Coronary artery (tissue), 2 donors: ENCODE measurements around the gene TMEM39A.

Experiments used
- DNase-seq: peaks from one replicate; pipeline ENCODE4 v3.0.0-alpha.2; 2017; ENCODE audit warnings: low spot score
- H3K27ac ChIP-seq, 2 donors: fragments of 200-600 bp; sonication (generic); one replicate each; pipeline ENCODE4 v1.5.1; 2016 to 2019
- H3K4me3 ChIP-seq: fragments of 200-600 bp; sonication (generic); 2 replicates; pipeline ENCODE4 v1.5.1; 2016; ENCODE audit warnings: mild to moderate bottlenecking, moderate library complexity
- TF ChIP-seq, protein P1 (sequence below): fragments of 200-600 bp; sonication (generic); IDR thresholded peaks from one replicate; pipeline ENCODE4 v1.5.1; 2019; ENCODE audit warnings: antibody characterized with exemption

The TMEM39A gene

DNA sequence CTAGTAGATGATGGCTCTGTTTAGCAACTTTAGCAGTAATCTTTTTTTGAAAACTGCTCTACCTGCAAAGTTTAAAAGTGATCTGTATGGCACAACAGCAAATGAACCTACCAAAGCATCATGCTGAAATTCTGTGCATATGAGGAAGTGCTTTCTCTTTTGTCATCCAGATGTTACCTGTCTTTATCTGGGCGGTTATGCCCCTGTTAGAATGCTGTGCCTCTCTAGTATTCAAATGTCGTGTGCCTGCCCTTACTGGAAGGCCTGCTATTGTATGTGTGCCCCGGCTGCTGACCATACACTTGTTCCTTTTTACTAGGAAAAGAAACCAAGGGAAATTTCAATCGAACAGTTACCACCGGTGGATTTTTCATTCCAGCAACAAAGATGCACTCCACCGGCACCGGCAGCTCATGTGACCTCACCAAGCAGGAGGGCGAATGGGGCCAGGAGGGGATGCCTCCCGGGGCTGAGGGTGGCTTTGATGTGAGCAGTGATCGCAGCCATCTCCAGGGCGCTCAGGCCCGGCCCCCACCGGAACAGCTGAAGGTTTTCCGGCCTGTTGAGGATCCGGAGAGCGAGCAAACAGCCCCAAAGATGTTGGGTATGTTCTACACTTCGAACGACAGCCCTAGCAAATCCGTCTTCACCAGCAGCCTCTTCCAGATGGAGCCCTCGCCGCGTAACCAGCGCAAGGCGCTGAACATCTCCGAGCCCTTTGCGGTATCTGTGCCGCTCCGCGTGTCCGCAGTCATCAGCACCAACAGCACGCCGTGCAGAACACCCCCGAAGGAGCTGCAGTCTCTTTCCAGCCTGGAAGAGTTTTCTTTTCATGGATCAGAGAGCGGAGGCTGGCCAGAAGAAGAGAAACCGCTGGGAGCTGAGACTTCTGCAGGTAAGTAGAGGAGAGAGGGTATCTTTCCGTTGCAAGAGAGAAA is 61.6 kb downstream of the TMEM39A start:
- Histone ChIP-seq H3K27ac (no peak overlapping the region), H3K4me3 (no peak overlapping the region)
- TF ChIP-seq, protein P1, sequence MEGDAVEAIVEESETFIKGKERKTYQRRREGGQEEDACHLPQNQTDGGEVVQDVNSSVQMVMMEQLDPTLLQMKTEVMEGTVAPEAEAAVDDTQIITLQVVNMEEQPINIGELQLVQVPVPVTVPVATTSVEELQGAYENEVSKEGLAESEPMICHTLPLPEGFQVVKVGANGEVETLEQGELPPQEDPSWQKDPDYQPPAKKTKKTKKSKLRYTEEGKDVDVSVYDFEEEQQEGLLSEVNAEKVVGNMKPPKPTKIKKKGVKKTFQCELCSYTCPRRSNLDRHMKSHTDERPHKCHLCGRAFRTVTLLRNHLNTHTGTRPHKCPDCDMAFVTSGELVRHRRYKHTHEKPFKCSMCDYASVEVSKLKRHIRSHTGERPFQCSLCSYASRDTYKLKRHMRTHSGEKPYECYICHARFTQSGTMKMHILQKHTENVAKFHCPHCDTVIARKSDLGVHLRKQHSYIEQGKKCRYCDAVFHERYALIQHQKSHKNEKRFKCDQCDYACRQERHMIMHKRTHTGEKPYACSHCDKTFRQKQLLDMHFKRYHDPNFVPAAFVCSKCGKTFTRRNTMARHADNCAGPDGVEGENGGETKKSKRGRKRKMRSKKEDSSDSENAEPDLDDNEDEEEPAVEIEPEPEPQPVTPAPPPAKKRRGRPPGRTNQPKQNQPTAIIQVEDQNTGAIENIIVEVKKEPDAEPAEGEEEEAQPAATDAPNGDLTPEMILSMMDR: no peak
- DNase-seq: no peak

DNA sequence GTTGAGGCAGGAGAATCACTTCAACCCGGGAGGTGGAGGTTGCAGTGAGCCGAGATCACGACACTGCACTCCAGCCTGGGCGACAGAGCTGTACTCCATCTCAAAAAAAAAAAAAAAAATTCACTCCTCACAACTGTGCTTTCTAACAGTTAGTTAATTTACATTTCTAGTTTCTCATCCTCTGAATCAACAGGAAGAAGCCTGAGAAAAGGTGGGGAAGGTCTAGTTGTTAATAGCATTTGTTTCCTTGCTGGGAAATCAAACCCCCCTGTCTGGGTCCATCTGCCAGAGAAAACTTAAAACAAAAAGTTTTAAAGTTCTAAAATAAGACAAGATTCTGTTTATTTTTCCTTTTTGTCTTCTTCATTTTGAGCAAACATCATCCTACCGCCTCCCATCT is 62.3 kb downstream of the TMEM39A start:
- TF ChIP-seq, protein P1: no peak
- DNase-seq: no peak
- no peak overlapping the region for H3K27ac ChIP-seq
- H3K4me3 ChIP-seq: no peak overlapping the region

DNA sequence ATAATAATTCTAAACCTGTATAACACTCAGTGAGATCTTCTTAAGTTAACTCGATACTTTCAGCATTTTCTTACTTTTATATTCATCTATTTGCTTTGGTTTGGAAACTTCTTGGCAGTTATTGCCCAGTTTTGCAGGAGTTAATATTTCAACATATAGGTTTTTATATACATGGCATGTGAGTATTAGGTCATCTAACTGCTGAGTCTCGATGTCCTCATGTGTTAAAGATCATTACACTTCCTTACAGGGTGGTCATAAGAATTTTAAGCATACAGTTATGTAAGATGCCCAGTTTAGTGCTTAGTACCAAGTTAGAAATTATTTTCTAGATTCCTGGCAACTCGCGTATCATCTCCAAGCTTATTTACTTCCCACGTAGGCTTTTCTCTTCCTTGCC is 62.9 kb downstream of the TMEM39A start:
- DNase-seq: no peak
- Histone ChIP-seq H3K4me3 (no peak overlapping the region), H3K27ac (no peak overlapping the region)
- TF ChIP-seq, protein P1: no peak

DNA sequence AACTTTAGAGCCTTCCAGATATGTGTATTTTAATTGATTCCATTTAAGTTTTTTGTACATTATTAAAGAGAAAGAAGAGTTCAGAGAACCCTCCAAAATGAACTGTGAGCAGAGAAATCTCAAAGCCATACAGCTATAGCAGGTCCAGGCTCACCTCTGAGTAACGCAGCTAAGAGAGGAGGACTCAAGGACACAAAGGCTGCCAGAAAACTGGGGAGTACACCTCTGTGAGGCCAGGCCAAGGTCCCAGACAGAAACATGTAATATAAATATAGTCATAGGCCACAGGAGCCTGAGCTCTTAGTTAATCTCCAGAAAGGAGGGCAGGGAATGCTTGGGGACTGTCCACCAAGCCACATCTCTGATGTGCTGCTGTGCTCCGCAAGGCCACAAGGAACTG is 66.5 kb downstream of the TMEM39A start:
- no peak for DNase-seq
- H3K27ac ChIP-seq: no peak overlapping the region
- TF ChIP-seq, protein P1: no peak
- no peak overlapping the region for H3K4me3 ChIP-seq

DNA sequence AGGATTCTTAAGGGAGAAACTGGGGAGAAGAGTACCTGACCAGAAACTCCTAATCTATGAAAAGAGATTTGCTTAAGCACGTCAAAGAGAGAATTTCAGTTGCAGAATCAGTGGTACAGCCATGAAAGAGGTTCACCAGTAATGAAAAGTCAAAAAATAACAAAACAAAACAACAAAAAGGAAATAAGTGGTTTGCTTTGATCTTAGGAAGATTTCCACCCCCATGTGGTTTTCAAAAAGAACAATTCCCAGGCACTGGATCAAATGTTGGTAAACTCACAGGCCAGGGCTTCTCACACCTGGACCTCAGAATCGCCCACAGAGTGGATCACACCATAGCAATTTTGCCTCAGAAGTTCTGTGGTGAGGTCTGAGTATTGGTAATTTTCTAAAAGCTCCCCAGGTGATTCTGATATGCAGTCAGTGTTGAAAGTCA is 67.5 kb downstream of the TMEM39A start:
- DNase-seq: no peak
- Histone ChIP-seq H3K27ac (no peak overlapping the region), H3K4me3 (no peak overlapping the region)
- TF ChIP-seq, protein P1: no peak

DNA sequence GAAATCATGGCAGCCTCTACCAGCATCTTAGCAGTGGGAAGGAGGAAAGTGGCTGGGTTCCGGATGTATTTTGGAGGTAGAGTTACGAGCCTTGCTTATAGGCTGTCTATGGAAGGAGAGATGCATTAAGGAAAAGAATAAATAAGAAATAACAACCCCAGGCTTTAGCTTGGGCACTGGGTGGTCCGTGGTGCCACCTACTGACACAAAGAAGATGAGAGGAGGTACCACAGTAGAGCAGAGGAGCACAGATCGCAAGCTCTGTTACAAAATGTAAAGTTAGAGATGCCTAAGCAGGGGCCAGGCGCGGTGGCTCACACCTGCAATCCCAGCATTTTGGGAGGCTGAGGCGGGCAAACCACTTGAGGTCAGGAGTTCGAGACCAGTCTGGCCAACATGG is 74.8 kb downstream of the TMEM39A start:
- Histone ChIP-seq H3K4me3 (no peak overlapping the region), H3K27ac (no peak overlapping the region)
- TF ChIP-seq, protein P1: no peak
- no peak for DNase-seq

DNA sequence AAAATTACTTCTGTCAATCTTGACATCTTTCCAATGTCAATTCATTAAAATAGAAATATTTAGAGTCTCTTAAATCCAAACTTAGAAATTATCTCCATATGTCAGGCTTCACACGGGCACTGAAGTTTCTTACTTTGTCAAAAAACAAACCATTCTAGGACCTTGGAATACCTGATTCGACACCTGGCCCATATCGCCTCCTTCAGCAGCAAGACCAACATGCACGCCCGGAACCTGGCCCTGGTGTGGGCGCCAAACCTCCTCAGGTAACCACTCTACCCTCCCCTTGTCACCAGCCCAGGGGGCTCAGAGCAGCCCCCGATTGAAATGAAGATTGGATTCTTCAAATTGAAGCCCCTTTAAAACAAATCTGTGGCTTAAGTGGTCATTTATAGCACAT is 81.3 kb downstream of the TMEM39A start:
- DNase-seq: no peak
- TF ChIP-seq, protein P1: no peak
- H3K27ac ChIP-seq: no peak overlapping the region
- H3K4me3 ChIP-seq: no peak overlapping the region
